Fibroblast of skin of abdomen (primary cell): Measurements from ENCODE around the gene STARD7.
"Not testable (repeated sequence)": the region's sequence is repeated elsewhere in the genome, so short reads cannot be mapped to it uniquely, and the experiment has no call there.

Experiments
- DNase-seq: peaks from one replicate; pipeline ENCODE4 v3.0.0-alpha.2; 2013

The STARD7 gene

GRCh38 chr2:96146881-96147592 lies 61.6 kb downstream of the STARD7 start:
- no peak for DNase-seq

- DNase-seq: no peak
Measured at GRCh38 chr2:96146153-96146880, 62.3 kb downstream of the STARD7 start.

GRCh38 chr2:96145848-96146152 lies 62.8 kb downstream of the STARD7 start:
- DNase-seq: no peak

- peak; percentile 62 for DNase-seq
Measured at GRCh38 chr2:96145036-96145847, 63.4 kb downstream of the STARD7 start, which contains the start of gene DUSP2. Gene DUSP2, minus strand, starts transcription at chr2:96145440. Its CDS starts 86 bp downstream, at chr2:96145354.

- no peak for DNase-seq
Measured at GRCh38 chr2:96144481-96145035, 64.1 kb downstream of the STARD7 start.

- no peak for DNase-seq
Measured at GRCh38 chr2:96143848-96144480, 64.7 kb downstream of the STARD7 start.

GRCh38 chr2:96143231-96143847 lies 65.3 kb downstream of the STARD7 start:
- DNase-seq: no peak

- no peak for DNase-seq
Measured at GRCh38 chr2:96142217-96143113, 66.2 kb downstream of the STARD7 start.

GRCh38 chr2:96141624-96141967 lies 67.0 kb downstream of the STARD7 start:
- not testable (repeated sequence) for DNase-seq

- DNase-seq: no peak
Measured at GRCh38 chr2:96140941-96141623, 67.5 kb downstream of the STARD7 start.

GRCh38 chr2:96139181-96139758 lies 69.4 kb downstream of the STARD7 start:
- DNase-seq: no peak

- DNase-seq: peak; percentile 26
Measured at GRCh38 chr2:96138179-96139145, 70.2 kb downstream of the STARD7 start, which contains the start of gene ASTL. Gene ASTL, minus strand, starts transcription at chr2:96138502. Its CDS starts 66 bp downstream, at chr2:96138436.

GRCh38 chr2:96137321-96138178 lies 71.1 kb downstream of the STARD7 start:
- DNase-seq: no peak

GRCh38 chr2:96136129-96136720 lies 72.4 kb downstream of the STARD7 start:
- DNase-seq: no peak

- DNase-seq: no peak
Measured at GRCh38 chr2:96135621-96136020, 73.0 kb downstream of the STARD7 start.

GRCh38 chr2:96135171-96135570 lies 73.5 kb downstream of the STARD7 start:
- DNase-seq: no peak
